Middle frontal gyrus (tissue), 1 donor: ENCODE results near the gene BICRAL.
A peak's percentile ranks its signal among the peaks of the same experiment; 100 is the strongest.
"Not testable (repeated sequence)": the region's sequence is repeated elsewhere in the genome, so short reads cannot be mapped to it uniquely, and the experiment has no call there.

ENCODE experiments used
- DNase-seq: peaks from one replicate; pipeline ENCODE4 v3.0.0-alpha.2; 2015; ENCODE audit warnings: low spot score; ENCODE audit errors: extremely low spot score

The BICRAL gene

DNA sequence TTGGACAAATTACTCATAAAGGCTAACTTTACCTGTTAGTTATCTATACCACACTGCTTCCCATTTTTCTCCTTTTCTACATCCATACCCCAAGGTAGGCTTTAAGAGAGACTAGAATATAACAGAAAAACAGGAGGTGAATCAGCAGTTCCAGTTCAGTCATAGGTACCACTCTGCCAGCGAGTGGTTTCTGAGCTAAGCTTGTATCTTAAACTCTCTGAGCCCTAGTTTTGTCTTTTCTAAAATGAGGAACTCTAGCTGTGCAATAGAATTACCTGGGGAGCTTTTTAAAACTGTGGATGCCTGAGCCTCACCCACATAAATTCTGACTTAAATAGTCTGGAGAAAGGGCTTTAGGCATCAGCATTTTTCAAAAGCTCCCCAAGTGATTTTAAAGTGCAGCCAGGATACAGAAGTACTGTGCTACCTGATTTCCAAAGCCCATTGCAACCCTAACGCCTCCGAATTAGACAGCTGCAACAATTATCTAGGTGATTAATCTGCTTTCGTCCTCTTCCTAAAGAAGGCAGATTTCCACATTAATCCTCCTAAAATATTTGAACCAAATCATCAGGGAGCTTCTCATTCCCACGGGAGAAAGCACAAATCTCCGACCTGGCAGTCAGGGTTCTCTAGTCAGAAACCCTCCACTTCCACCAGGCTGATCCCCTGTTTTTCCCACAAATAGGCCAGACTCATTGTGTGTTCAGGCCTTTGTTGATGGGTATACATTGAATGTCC lies 60.2 kb downstream of the BICRAL start:
- no peak for DNase-seq

DNA sequence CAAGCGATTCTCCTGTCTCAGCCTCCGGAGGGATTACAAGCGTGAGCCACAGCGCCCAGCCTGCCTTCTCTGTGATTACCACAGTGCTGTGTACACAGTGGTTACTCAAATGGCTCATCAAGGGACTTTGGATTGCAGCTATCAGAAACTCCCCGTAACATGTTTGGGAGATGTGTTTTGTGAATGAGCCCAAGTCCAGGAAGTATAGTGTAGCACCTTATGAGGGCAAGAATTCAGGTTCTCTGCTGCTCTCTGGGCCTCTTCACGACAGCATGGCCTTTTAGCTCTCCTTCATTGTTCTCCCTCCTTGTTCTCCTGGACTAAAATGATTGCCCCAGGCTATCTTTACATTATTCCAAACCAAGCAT lies 63.5 kb downstream of the BICRAL start:
- DNase-seq, result no peak

DNA sequence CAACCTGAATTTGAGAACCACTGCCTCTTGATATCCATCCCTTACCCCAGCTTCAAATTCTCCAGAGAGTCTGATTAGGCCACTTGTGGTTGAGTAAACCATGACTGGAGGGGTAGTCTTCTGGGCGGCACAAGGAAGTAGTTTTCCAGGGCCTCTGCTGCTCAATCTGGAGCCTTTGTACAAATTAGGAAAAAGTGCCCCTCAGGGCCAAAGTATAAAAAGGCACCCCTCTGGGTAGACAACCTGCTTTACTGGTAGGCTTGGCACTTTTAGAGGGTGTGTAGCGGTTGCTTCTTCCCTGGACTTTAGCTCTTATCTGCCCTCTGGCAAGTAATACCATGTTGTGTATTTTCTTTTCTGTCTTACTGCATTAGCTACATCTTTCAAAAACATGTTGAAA lies 64.7 kb downstream of the BICRAL start:
- no peak for DNase-seq

DNA sequence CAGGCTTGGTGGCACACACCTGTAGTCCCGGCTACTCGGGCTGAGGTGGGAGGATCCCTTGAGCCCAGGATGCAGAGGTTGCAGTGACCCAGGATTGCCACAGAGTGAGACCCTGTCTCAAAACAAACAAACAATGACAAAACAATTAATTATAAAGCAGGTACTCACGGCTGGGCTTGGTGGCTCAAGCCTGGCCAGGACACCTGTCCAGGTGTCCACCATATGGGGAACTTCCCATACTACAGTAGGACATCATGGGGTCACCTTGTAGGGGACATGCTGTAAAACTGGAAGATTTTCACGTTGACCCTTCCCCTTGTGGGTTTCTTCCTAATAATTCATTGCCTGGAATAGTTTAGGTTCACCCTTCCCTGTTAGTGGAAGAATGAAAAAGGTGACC lies 66.8 kb downstream of the BICRAL start:
- DNase-seq, result no peak

DNA sequence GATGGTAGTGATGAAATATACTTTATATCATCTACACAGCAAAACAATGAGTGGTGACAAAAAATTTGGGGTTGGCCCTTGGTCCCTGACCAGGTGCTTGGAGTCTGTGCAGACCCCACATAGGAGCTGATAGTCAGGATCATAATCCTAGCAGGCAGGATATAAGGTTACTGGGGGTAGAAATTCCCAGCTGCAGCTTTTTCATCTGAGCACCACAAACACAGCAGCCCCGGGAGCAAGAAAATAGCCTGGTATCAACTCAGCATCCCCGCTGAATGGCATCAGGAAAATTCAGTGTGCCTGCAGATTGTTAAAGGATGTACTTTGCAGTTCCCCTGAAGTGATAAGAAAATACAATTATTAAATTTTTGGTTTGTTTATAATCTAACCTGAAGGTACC lies 69.7 kb downstream of the BICRAL start:
- DNase-seq, result no peak

DNA sequence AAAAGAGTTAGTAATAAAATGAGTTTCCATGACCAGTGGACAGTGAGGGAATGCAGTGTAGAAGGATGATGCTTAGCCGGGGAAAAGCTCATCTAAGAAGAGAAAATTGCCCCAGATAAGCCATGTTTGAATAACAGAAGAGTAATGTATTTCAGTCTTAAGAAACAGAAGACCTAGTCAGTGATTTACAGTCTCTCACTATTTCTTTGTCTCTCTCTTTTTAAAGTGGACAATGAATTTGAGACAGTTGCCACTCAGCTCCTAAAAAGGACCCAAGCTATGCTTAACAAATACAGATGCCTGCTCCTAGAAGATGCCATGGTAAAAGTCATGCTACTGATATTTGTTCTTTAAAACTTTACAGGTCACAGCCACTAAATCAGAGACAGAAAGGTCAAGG lies 78.2 kb downstream of the BICRAL start:
- DNase-seq, result no peak

DNA sequence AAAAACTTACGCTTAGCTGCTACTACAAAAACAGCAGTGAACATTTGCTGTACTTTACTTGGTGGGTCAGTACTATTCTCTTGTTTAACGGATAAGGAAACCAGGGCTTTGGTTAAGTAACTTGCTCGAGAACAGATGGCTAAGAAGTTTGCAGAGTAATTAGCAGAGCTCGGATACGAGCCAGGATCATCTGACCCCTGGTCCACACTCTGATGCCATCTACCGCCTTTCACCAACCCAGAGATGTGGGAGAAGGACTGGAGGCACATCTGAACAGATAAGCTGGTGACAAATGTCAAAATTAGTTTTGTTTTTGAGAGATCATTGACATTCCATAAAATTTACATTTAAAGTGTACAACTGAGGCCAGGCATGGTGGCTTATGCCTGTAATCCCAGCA lies 78.6 kb downstream of the BICRAL start:
- no peak for DNase-seq

DNA sequence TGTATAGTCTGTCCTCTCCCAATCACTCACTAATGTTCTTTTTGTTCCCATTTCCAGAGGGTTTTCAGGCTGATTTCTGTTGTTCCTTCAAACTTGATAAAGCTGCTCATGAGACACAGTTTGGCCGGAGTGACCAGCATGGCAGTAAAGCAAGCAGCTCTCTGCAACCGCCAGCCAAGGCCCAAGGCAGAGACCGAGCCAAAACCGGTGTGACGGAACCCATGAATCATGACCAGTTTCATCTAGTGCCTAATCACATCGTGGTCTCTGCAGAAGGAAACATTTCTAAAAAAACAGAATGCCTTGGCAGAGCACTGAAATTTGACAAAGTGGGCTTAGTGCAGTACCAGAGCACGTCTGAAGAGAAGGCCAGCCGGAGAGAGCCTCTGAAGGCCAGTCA lies 82.8 kb downstream of the BICRAL start:
- DNase-seq, result no peak

DNA sequence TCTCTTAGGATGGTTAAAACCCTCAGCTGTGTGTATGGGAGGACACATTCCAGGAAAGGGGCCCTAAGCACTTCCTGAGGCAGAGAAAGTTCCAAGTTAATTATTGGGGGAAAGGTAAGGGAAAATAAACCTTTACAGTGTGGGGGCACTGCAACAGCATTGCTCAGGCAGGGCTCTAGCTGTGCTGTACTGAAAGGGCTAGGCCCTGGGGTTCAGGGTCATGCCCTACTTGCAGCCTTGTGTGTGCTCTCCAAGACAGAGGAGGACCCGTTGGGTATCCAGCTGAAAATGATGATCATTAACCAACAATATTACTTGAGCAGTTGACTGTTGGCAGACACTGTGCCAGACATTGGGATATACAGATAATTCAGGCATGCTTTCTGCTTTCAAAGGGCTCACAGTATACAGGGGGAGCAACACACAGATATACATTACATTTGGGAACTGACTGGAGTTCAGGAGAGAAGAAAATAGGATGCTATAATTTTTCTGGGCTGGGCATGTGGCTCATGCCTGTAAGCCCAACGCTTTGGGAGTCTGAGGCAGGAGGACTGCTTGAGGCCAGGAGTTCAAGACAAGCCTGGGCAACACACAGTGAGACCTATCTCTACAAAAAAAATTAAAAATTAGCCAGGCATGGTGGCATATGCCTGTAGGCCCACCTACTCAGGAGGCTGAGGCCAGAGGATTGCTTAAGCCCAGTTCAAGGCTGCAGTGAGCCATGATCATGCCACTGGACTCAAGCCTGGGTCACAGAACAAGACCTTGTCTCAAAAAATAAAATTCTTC lies 88.5 kb downstream of the BICRAL start:
- no peak for DNase-seq

DNA sequence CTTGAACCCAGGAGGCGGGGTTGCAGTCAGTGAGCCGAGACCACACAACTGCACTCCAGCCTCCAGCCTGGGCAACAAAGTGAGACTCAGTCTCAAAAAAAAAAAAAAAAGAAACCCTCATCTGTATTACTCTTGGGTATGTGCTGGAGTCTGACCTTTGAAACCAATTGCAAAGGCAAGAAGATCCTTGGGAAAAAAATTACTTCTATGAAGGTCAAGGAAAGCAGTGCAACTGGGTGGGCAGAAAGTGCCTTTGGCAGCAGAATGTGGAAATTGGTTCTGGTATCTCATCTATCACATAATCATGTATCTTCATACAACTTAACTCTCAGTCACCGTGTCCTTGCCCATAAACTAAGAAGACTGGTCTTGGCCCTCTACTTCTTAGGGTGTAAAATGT lies 89.9 kb downstream of the BICRAL start:
- no peak for DNase-seq

DNA sequence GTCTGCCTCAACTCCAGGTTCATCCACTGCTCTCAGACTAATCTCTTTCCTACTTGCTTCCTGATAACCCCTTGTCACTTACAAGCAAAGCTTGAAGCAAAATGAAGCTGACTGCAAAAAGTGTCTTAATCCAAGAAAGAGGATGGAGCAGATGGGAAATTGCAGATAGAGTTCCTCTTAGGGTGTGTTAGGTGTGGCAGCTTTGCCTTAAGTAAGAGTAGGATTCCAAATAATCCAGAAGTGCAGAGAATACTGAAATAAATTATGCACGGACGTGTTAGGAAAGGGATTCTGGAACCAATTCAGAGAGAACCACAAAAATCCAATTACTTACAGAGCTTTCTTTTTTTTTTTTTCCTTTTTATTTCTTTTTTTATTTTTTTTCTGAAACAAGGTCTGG lies 91.5 kb downstream of the BICRAL start:
- DNase-seq, result no peak

DNA sequence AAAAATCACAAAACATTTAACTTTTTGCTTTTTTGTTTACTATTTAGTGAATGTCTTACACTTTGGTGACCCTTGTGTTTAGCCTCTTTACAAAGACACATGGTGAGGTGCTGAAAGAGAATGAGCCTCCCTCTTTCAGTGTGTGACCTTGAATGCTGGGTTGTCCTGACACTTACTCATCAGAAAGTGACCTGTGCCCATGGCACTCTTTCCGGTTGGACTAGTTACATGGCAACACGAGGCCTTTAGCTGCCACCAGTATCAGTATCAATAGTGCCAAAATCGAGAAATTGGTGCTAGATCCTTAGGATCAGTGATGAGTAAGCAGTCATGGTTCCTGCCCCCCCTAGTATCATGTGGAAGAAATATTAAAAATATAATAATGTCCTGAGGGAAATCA lies 95.8 kb downstream of the BICRAL start:
- no peak for DNase-seq

DNA sequence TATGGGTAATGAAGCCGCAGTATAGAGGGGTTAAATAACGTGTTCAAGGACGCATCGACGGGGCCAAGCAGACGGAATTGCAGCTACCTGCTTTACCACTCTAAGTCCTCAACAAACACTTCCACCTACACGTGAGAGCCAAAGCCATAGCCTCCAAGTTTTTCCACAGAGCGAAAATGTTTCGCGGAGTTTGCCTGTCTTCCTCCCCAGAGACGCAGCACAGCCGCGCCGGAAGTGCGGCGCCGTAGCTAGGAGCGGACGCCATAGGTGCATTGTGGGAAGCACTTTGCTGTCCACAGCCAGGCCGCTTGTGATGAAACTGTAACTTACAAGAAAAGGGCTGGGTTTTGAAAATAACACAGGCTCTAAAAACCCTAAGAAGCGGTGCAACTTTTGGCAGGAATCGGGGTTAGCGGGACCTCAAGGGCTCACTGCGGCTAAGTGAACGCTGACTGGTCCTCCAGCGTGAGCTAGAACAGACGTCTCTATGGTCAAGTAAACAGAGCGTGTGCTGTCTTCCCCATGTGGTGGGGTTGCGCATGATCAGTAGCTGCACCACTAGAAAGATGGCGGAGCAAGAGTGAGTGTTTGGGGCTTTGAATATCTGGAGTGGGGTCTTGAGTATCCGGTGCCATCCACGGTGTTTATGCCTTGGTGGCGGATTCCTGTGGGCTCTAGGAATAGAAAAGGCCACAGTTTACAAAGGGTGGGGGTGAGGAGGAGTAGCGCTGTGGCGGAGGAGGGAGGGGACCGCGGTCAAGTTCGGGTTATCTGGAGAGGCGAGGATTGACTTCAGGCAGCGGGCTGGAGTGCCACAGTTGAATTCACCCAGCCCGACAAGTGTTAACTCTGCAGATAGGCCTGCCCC lies 97.8 kb downstream of the BICRAL start, which contains the start of gene RPL7L1:
TSS of gene RPL7L1 (plus strand) at position 245 of the 868 bp plus-strand sequence. CDS start at position 540, 295 bp downstream.
- DNase-seq, result peak; percentile 80

DNA sequence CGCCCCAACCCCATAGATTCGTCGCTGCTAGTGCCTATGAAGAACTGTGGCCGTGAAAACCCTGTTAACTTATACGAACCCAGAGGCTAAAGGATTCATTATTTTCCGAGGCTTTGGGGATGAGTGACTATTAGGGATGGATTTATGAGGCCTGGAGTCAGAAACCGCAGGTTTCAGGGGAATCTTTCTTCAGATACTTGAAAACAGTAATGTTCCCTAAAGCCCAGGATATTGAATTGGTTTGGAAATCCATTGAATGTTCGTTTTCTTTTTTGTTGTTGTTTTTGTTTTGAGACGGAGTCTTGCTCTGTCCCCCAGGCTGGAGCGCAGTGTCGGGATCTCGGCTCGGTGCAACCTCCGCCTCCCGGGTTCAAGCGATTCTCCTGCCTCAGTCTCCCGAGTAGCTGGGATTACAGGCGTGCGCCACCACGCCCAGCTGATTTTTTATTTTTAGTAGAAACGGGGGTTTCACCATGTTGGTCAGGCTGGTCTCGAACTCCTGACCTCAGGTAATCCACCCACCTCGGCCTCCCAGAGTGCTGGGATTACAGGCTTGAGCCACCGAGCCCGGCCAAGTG lies 98.5 kb downstream of the BICRAL start:
- not testable (repeated sequence) for DNase-seq

DNA sequence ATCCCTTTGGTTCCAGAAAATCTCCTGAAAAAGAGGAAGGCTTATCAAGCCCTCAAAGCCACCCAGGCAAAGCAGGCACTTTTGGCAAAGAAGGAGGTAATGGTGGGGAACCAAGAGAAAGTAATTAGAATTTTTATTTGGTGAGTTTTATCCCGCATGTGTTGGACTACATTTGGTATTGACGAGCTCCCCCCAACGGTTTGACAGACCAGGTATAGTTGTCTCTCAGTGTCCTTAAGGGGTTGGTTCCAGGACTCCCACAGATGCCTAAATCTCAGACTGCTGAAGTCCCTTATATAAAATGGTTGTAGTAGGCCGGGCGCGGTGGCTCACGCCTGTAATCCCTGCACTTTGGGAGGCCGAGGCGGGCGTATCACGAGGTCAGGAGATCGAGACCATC lies 99.0 kb downstream of the BICRAL start:
- DNase-seq, result not testable (repeated sequence)

DNA sequence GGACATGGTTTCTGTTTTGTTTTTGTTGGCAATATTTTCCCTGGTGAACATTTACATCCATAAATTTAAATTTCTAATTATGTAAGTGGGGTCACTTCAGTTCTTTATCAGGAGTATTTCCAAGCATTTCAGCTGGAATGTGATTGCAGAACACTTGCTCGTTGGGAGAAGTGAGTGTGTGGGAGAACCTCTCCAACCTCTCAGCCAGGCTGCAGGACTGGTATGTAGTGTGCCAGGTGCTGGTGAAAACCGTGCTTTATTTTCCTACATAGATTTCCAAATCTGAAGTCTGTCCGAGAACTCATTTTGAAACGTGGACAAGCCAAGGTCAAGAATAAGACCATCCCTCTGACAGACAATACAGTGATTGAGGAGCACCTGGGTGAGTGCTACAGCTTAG lies 103.8 kb downstream of the BICRAL start:
- no peak for DNase-seq

DNA sequence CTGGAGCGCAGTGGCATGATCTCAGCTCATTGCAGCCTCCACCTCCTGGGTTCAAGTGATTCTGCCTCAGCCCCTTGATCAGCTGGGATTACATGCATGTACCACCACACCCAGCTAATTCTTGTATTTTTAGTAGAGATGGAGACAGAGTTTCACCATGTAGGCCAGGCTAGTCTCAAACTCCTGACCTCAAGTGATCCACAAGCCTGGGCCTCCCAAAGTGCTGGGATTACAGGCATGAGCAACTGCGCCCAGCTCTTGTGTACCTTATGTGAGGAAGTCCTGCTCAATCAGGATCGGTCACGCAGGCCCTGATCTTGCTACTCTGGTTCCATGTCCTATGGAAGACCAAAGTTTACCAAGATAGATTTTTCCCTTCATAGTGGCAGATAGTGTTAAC lies 106.3 kb downstream of the BICRAL start:
- not testable (repeated sequence) for DNase-seq

DNA sequence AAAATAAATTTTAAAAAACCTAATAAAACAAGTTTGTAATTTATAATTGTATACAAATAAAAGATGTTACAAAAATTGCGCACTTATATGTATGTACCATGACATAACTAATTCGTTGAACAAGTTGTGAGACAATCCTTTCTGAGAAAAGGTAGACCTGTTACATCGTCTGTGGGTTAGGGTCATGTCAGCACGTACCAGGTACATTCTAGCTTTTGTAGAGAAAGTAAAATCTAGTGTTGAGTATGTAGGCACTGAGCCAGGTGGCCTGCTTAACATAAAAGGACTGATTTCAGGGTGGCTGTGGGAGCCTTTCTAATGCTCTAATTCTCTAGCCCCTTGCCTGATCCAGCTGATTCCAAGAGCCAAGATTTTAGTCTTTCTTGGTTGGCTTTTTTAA lies 108.0 kb downstream of the BICRAL start:
- no peak for DNase-seq

DNA sequence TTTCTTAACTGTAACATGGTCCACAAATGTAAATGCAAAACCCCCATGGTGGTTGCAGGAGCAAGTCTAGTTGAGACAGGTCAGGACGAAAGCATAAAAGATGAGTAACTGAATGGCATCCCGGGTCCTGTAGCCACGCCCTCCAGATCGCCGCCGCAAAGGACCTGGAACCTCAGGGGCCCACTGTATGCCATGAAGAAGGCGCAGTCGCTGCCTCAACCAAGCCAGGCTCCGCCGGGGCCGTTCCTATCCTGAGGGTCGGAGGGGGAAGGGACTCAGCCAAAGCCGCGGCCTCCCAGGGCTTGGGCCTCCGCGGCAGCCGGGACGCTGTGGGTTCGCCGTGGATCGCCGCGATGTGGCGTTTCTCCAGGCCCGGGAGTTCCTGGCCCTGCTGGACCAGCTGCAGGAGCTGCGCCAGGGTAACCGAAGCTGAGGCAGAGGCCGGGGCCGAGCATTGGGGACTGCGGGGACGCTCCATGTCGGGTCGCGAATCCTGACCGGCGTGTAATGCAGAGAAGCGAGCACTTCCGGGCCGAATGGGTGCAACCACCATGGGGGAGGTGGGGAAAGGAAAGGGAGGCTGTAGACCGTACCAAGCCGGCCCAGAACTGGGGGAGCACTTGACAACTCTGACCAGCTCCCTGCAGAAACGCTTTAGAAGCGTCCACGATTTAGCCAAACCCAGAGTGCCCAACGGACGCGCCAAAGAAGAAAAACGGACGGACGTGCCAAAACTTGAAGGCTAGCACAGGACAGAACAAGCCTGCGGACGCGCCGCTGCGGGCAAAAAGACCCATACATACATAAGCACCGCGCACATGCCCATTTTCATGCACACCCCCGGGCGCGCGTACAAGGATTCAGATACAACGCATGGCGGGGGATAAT lies 108.7 kb downstream of the BICRAL start:
- DNase-seq, result peak; percentile 88

DNA sequence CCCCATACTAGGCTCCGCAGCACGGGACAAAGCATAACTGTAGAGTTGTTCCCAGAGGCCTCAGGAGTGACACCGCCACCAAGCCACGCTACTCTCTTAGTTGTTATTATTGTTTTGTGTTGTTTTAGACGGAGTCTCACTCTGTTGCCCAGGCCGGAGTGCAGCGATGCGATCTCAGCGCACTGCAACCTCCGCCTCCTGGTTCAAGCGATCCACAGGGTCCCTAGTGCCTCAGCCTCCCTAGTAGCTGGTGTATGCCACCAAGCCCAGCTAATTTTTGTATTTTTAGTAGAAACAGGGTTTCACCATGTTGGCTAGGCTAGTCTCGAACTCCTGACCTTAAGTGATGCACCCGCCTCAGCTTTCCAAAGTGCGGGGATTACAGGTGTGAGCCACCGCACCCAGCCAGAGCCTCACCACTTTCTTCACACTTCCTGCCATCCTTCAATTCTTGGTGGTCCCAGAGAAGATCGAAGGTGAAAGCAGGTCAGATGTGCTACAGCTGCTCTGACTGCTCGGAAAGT lies 109.4 kb downstream of the BICRAL start:
- DNase-seq, result no peak
